H1 (cell line): ENCODE results near the gene HIPK2. TPM values are rescaled to one million over a fixed set of nuclear protein-coding genes. Genes with fewer than 3 reads are reported as not detected.

ENCODE experiments used
- CTCF ChIA-PET: fragments of 300-600 bp; sonication (Branson Sonifier 250); formaldehyde crosslinking; loops from one replicate; lab custom pipeline; 2021; ENCODE audit not compliant: partially characterized antibody; lab: Charles Lee
- POLR2A ChIA-PET: fragments of 300-600 bp; sonication (Branson Sonifier 250); formaldehyde crosslinking; loops from one replicate; lab custom pipeline; 2021; ENCODE audit warnings: inconsistent platforms; ENCODE audit not compliant: partially characterized antibody; lab: Charles Lee
- DNase-seq, 2 experiments: peaks; one replicate each; pipeline versions ENCODE4 v3.0.0 to v3.0.0-alpha.2; 2010 to 2022; ENCODE audit warnings: low spot score in 2 of 2, low read depth in 1 of 2, mixed read lengths in 1 of 2
- FAIRE-seq: peaks from 2 replicates; lab custom pipeline; 2011; peaks lifted over from hg19 to GRCh38; lab: Jason Lieb, UNC
- H2AFZ ChIP-seq: 2 replicates; pipeline ENCODE4 v1.8.1; 2012; ENCODE audit warnings: low read length, inconsistent platforms
- H2AK5ac ChIP-seq: 2 replicates; pipeline ENCODE4 v1.6.1; 2013; ENCODE audit warnings: low read depth, low read length
- H2BK120ac ChIP-seq: replicated peaks from 2 replicates; pipeline ENCODE3; 2013; ENCODE audit warnings: low read depth, low read length, inconsistent platforms
- H2BK12ac ChIP-seq: 2 replicates; pipeline ENCODE4 v1.6.1; 2013; ENCODE audit warnings: low read depth, low read length
- H2BK15ac ChIP-seq: 2 replicates; pipeline ENCODE4 v1.6.1; 2013; ENCODE audit warnings: low read length
- H2BK20ac ChIP-seq: 2 replicates; pipeline ENCODE4 v1.6.1; 2013; ENCODE audit warnings: low read length
- H2BK5ac ChIP-seq: 2 replicates; pipeline ENCODE4 v1.6.1; 2013; ENCODE audit warnings: low read depth, low read length
- H3K14ac ChIP-seq: 2 replicates; pipeline ENCODE4 v1.6.1; 2013; ENCODE audit warnings: inconsistent platforms; ENCODE audit not compliant: insufficient read length
- H3K18ac ChIP-seq: 2 replicates; pipeline ENCODE4 v1.6.1; 2013; ENCODE audit warnings: low read length; ENCODE audit errors: extremely low read depth
- H3K23ac ChIP-seq: 2 replicates; pipeline ENCODE4 v1.6.1; 2013; ENCODE audit warnings: inconsistent platforms; ENCODE audit not compliant: insufficient read length
- H3K23me2 ChIP-seq: 2 replicates; pipeline ENCODE4 v1.6.1; 2013; ENCODE audit warnings: low read depth, low read length
- H3K27ac ChIP-seq: 2 replicates; pipeline ENCODE4 v1.6.1; 2011; ENCODE audit warnings: low read depth, low read length, inconsistent platforms
- H3K27me3 ChIP-seq, 4 experiments: replicated peaks in 1 of 4; 1 replicate in 1 of 4; 2 replicates in 3 of 4; pipeline versions ENCODE4 v1.6.1 to v1.8.1; 2011 to 2013; ENCODE audit warnings: low read length in 3 of 4, mild to moderate bottlenecking in 3 of 4, inconsistent platforms in 2 of 4, mixed read lengths in 2 of 4, moderate library complexity in 1 of 4; ENCODE audit not compliant: control insufficient read depth in 3 of 4, insufficient read depth in 3 of 4; ENCODE audit errors: extremely low read depth in 1 of 4
- H3K36me3 ChIP-seq, 4 experiments: 2 replicates each; pipeline versions ENCODE4 v1.6.1 to v1.8.1; 2011 to 2013; ENCODE audit warnings: mild to moderate bottlenecking in 4 of 4, low read length in 3 of 4, moderate library complexity in 2 of 4, control low read depth in 1 of 4, inconsistent platforms in 1 of 4; ENCODE audit not compliant: insufficient read depth in 4 of 4, control insufficient read depth in 2 of 4
- H3K4ac ChIP-seq: replicated peaks from 2 replicates; pipeline ENCODE3; 2013; ENCODE audit warnings: low read length, low read depth, mixed read lengths, inconsistent platforms; ENCODE audit not compliant: insufficient read length
- H3K4me1 ChIP-seq, 4 experiments: replicated peaks in 1 of 4; 1 replicate in 1 of 4; 2 replicates in 3 of 4; pipeline versions ENCODE4 v1.6.1 to v1.8.1; 2011 to 2013; ENCODE audit warnings: low read length in 3 of 4, inconsistent platforms in 2 of 4, mixed read lengths in 1 of 4; ENCODE audit not compliant: insufficient read depth in 4 of 4, control insufficient read depth in 3 of 4
- H3K4me2 ChIP-seq, 2 experiments: 2 replicates each; pipeline versions ENCODE4 v1.6.1 to v1.8.1; 2011 to 2013; ENCODE audit warnings: low read depth in 2 of 2, low read length in 2 of 2, control low read depth in 1 of 2, inconsistent platforms in 1 of 2, mild to moderate bottlenecking in 1 of 2; ENCODE audit not compliant: insufficient read depth in 1 of 2
- H3K4me3 ChIP-seq, 4 experiments: fragments of 200-600, 300-600 bp in 1 of 4; sonication (generic), shearing (Covaris generic), sonication (Bioruptor Twin) in 1 of 4; 2 replicates each; pipeline versions ENCODE4 v1.5.1 to v1.8.1; 2011 to 2016; ENCODE audit warnings: low read length in 4 of 4, low read depth in 3 of 4, control low read depth in 2 of 4, inconsistent platforms in 2 of 4, mild to moderate bottlenecking in 2 of 4, mixed read lengths in 1 of 4, moderate library complexity in 1 of 4; ENCODE audit not compliant: insufficient read depth in 2 of 4; ENCODE audit errors: extremely low read depth in 1 of 4
- H3K56ac ChIP-seq: replicated peaks from 2 replicates; pipeline ENCODE3; 2013; ENCODE audit warnings: low read depth, mild to moderate bottlenecking, mixed read lengths, low read length, inconsistent platforms; ENCODE audit not compliant: insufficient read length
- H3K79me1 ChIP-seq: 2 replicates; pipeline ENCODE4 v1.6.1; 2013; ENCODE audit warnings: low read depth, low read length, control low read depth
- H3K79me2 ChIP-seq, 2 experiments: 2 replicates each; pipeline versions ENCODE4 v1.6.1 to v1.8.1; 2012 to 2013; ENCODE audit warnings: low read length in 2 of 2, mild to moderate bottlenecking in 2 of 2, inconsistent platforms in 1 of 2; ENCODE audit not compliant: insufficient read depth in 2 of 2, control insufficient read depth in 1 of 2
- H3K9ac ChIP-seq, 4 experiments: replicated peaks in 1 of 4; 1 replicate in 1 of 4; 2 replicates in 3 of 4; pipeline versions ENCODE4 v1.6.1 to v1.8.1; 2011 to 2013; ENCODE audit warnings: low read depth in 3 of 4, low read length in 3 of 4, control low read depth in 2 of 4, mild to moderate bottlenecking in 2 of 4, moderate library complexity in 2 of 4, inconsistent platforms in 1 of 4; ENCODE audit errors: extremely low read depth in 1 of 4
- H3K9me3 ChIP-seq, 2 experiments: 2 replicates each; pipeline versions ENCODE4 v1.6.1 to v1.8.1; 2012 to 2013; ENCODE audit warnings: mild to moderate bottlenecking in 2 of 2, moderate library complexity in 2 of 2, control low read depth in 1 of 2, inconsistent platforms in 1 of 2, low read depth in 1 of 2, low read length in 1 of 2, mixed read lengths in 1 of 2; ENCODE audit not compliant: insufficient read depth in 2 of 2
- H4K20me1 ChIP-seq, 2 experiments: replicated peaks in 1 of 2; 2 replicates each; pipeline versions ENCODE3 to v1.8.1; 2011 to 2013; ENCODE audit warnings: inconsistent platforms in 2 of 2, low read length in 2 of 2, mild to moderate bottlenecking in 1 of 2; ENCODE audit not compliant: insufficient read depth in 2 of 2, control insufficient read depth in 1 of 2
- H4K5ac ChIP-seq: 2 replicates; pipeline ENCODE4 v1.6.1; 2013; ENCODE audit warnings: low read length, low read depth, mixed read lengths, inconsistent platforms; ENCODE audit not compliant: insufficient read length
- H4K8ac ChIP-seq: 2 replicates; pipeline ENCODE4 v1.8.0; 2013; ENCODE audit warnings: mild to moderate bottlenecking, moderate library complexity, low read length, inconsistent platforms; ENCODE audit not compliant: insufficient read depth; ENCODE audit errors: extremely low read depth
- H4K91ac ChIP-seq: replicated peaks from 2 replicates; pipeline ENCODE3; 2013; ENCODE audit warnings: low read length, mixed read lengths, inconsistent platforms; ENCODE audit not compliant: insufficient read length
- ASH2L ChIP-seq: fragments of 200-600, 300-600 bp; sonication (generic); IDR thresholded peaks from one replicate; pipeline ENCODE4 v1.7.1; 2017; ENCODE audit warnings: low read length
- BACH1 ChIP-seq: IDR thresholded peaks from 2 replicates; pipeline ENCODE4 v1.6.1; 2012; ENCODE audit warnings: low read length, improper control_type of control experiment
- EGR1 ChIP-seq: IDR thresholded peaks from 2 replicates; pipeline ENCODE4 v1.6.1; 2011; ENCODE audit warnings: low read depth, low read length, borderline replicate concordance
- KDM1A ChIP-seq: fragments of 200-600, 300-600 bp; sonication (generic); IDR thresholded peaks from 2 replicates; pipeline ENCODE4 v1.7.1; 2016; ENCODE audit warnings: mild to moderate bottlenecking, low read length, borderline replicate concordance
- RAD21 ChIP-seq, 2 experiments: IDR thresholded peaks in 1 of 2; conservative IDR thresholded peaks in 1 of 2; 2 replicates each; pipeline ENCODE4 v1.6.1; 2011; ENCODE audit warnings: low read depth in 2 of 2, low read length in 2 of 2, improper control_type of control experiment in 1 of 2, inconsistent platforms in 1 of 2, mild to moderate bottlenecking in 1 of 2, moderate library complexity in 1 of 2
- RNF2 ChIP-seq: fragments of 200-900, 300-1000 bp; sonication (generic); IDR thresholded peaks from 2 replicates; pipeline ENCODE4 v1.7.1; 2016; ENCODE audit warnings: borderline replicate concordance, low read depth, mild to moderate bottlenecking, antibody characterized with exemption, low read length; ENCODE audit not compliant: poor library complexity, severe bottlenecking; ENCODE audit errors: missing control alignments
- SIRT6 ChIP-seq: IDR thresholded peaks from one replicate; pipeline ENCODE4 v1.7.1; 2012; ENCODE audit warnings: low read length, inconsistent platforms
- SUZ12 ChIP-seq: fragments of 200-600 bp; sonication (generic); IDR thresholded peaks from 2 replicates; pipeline ENCODE4 v1.6.1; 2012; ENCODE audit warnings: mild to moderate bottlenecking, inconsistent platforms, low read length, moderate library complexity, mixed read lengths
- USF2 ChIP-seq: IDR thresholded peaks from 2 replicates; pipeline ENCODE4 v1.6.1; 2011; ENCODE audit warnings: low read length, improper control_type of control experiment
- whole genome bisulfite sequencing, 2 experiments: shearing (Covaris generic) in 1 of 2; methylation state at CpG; one replicate each; pipeline versions ENCODE4 v1.1.6 to v1.1.7; 2013 to 2015; ENCODE audit warnings: low lambda C conversion rate in 2 of 2, mixed read lengths in 2 of 2, inconsistent platforms in 1 of 2, low coverage in 1 of 2, missing lambda C conversion rate in 1 of 2; ENCODE audit not compliant: insufficient replicate concordance in 2 of 2, insufficient coverage in 1 of 2, insufficient read length in 1 of 2; ENCODE audit errors: extremely low coverage in 1 of 2, missing lambda C conversion rate in 1 of 2; 5-methylcytosine and 5-hydroxymethylcytosine counted together
- polyA plus RNA-seq, 7 experiments: library from polyadenylated mRNA; depleted of rRNA in 3 of 7; stranded (reverse) in 5 of 7; unstranded in 2 of 7; fragments of >200 nt in 5 of 7; fragments of 200-250 nt in 2 of 7; gene quantifications; 1 replicate in 5 of 7; 2 replicates in 1 of 7; 4 replicates in 1 of 7; pipeline versions ENCODE4 v1.2.1 to v1.2.3, GENCODE V29; 2011 to 2013; ENCODE audit warnings: missing spikeins in 2 of 7, mixed read lengths in 2 of 7
- total RNA-seq: library from RNA; stranded (reverse); fragmentation: NEBNext Ultra II Directional; extraction: Animal tissue kit (Norgen Biotek cat#: 25700); gene quantifications from 2 replicates; pipeline ENCODE4 v1.2.1, GENCODE V29; 2021

The HIPK2 gene
- total and polyA plus RNA-seq, 2 of the 8 experiments (the other 6 are each of a cell fraction or from before 2014, with no cell fraction given), result 8.3 to 24.3 TPM

GRCh38 chr7:139669106-139670061 lies 108.4 kb downstream of the HIPK2 start:
- H4K91ac ChIP-seq, result no peak overlapping the region
- FAIRE-seq (no peak), DNase-seq (no peak)
- no peak overlapping the region for H4K8ac ChIP-seq
- H2BK20ac ChIP-seq, result no peak overlapping the region
- no peaks in the 10 kb centered on the region for H4K20me1 ChIP-seq
- peaks cover 0 to 5% (median 2%) of the 10 kb centered on the region in 4 experiments; a peak in 2 of 7 replicates for H3K4me1 ChIP-seq
- no peak overlapping the region for H3K4ac ChIP-seq
- no peak overlapping the region for H3K4me2 ChIP-seq
- H3K18ac ChIP-seq, result no peak overlapping the region
- POLR2A ChIA-PET, result interaction anchor here (0.6 kb wide), 1 partner anchor 748 kb away, joined by 3 read pairs; no protein-coding TSS in a partner anchor
- no peak overlapping the region for H2AFZ ChIP-seq
- no peak overlapping the region for H3K9ac ChIP-seq
- H3K23ac ChIP-seq, result no peak overlapping the region
- H3K27me3 ChIP-seq, result no peaks in the 10 kb centered on the region
- WGBS, 2 experiments, result 86% methylated on average over 11 of the region's 11 CpGs; no CpG with 5 or more reads in 1 of the 2 experiments
- no peaks in the 10 kb centered on the region; the same call in 1 of the 2 replicates for H3K23me2 ChIP-seq
- CTCF ChIA-PET, result interaction anchor here (0.6 to 1.8 kb wide), 3 partner anchors 24 to 67 kb away, joined by 3 to 5 read pairs (median 5); no protein-coding TSS in a partner anchor
- no peak overlapping the region for H4K5ac ChIP-seq
- H2AK5ac ChIP-seq, result no peak overlapping the region
- no peak overlapping the region for H3K27ac ChIP-seq
- no peak overlapping the region for H2BK15ac ChIP-seq
- H3K79me2 ChIP-seq, result no peaks in the 10 kb centered on the region
- H2BK120ac ChIP-seq, result no peak overlapping the region
- H2BK12ac ChIP-seq, result no peak overlapping the region
- H3K56ac ChIP-seq, result no peak overlapping the region
- H2BK5ac ChIP-seq, result no peak overlapping the region
- H3K9me3 ChIP-seq, result no peaks in the 10 kb centered on the region
- H3K36me3 ChIP-seq, result no peaks in the 10 kb centered on the region
- no peak overlapping the region for H3K4me3 ChIP-seq
- no peaks in the 10 kb centered on the region for H3K79me1 ChIP-seq
- H3K14ac ChIP-seq, result no peak overlapping the region
- TF ChIP-seq RNF2 (no peak), RAD21 (IDR thresholded peaks at IDR 0.05 in 1 of 2, conservative IDR thresholded peaks at IDR 0.05 in 1 of 2; ENCODE audit: low read depth in 2 of 2, low read length in 2 of 2) (no peak), USF2 (no peak), EGR1 (no peak), SIRT6 (no peak), ASH2L (no peak), KDM1A (no peak), BACH1 (no peak), SUZ12 (no peak)
